ENCODE data around the gene LCA5.

- no peak for TF ChIP-seq CTCF (IDR thresholded peaks at IDR 0.05)
- TF ChIP-seq POLR2AphosphoS5 (IDR thresholded peaks at IDR 0.05; ENCODE audit: insufficient read depth in 1 of 2, low read depth in 1 of 2): no peak
- no peak for TF ChIP-seq POLR2A (IDR thresholded peaks at IDR 0.05)
These were observed 47.1 kb upstream of the LCA5 start for GRCh38 chr6:79584332-79584731.
